Inflammatory macrophage treated with lipopolysaccharide for 4 hours (primary cell): Measurements from ENCODE around the gene PLAGL2.

Experiments used
- DNase-seq: peaks from one replicate; pipeline ENCODE4 v3.0.0-alpha.2; 2020

The PLAGL2 gene

DNA sequence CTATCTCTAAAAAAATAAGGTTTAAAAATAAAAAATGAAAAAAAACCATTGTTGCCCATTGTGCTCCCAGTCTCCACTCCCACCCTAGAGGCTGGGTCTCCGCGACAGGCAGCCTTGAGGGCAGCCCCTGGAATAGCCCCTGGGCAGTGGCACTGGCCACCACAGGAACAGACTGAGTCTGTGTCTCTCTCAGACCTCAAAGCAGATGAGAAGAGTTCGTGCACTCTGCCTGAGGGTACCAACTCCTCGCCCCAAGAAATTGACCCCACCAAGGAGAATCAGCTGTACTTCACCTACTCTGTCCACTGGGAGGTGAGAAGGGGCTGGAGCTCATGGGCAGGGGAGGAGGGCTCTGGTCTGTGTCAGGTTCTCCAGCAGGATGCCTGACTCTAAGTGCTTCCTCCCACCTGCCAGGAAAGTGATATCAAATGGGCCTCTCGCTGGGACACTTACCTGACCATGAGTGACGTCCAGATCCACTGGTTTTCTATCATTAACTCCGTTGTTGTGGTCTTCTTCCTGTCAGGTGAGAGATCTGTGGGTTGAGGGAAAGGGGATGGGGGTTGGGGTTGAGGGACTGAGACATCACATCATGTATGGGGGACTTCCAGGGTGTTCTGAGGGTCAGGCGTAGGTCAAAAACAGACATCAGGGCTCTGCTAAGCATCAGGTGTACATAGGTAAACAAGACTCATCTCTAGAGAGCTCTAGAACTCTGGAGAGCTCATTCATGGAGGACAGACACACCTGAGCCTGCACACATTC lies 62.5 kb downstream of the PLAGL2 start:
- DNase-seq: no peak

DNA sequence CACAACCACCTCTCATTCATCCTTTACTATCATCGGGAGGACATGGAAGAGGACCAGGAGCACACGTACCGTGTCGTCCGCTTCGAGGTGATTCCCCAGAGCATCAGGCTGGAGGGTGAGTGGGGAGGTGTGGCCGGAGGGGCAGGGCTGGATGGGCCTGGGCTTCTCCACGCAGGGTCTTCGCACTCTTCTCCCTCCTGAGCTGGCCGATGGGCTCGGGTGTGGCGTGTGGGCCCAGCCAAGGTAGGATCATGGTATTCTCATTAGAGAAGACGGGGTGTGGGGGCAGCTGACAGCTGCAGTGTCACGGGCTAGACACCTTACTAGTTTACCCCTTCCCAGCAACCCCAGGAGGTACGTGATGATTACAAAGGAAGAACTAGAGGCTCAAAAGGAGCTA lies 64.6 kb downstream of the PLAGL2 start:
- DNase-seq: no peak
